IPS-15b (cell line): Measurements from ENCODE around the gene SCAANT1.

Source experiments
- H3K27me3 ChIP-seq: one replicate; pipeline ENCODE4 v1.6.1; 2013; ENCODE audit warnings: low read length; ENCODE audit not compliant: control insufficient read depth, insufficient read depth
- H3K36me3 ChIP-seq: one replicate; pipeline ENCODE4 v1.6.1; 2013; ENCODE audit warnings: low read length; ENCODE audit not compliant: control insufficient read depth, insufficient read depth
- H3K4me1 ChIP-seq: one replicate; pipeline ENCODE4 v1.6.1; 2013; ENCODE audit warnings: mild to moderate bottlenecking, low read length; ENCODE audit not compliant: control insufficient read depth, insufficient read depth
- H3K4me3 ChIP-seq: one replicate; pipeline ENCODE4 v1.5.1; 2013; ENCODE audit warnings: low read depth, low read length
- H3K9ac ChIP-seq: one replicate; pipeline ENCODE4 v1.6.1; 2013; ENCODE audit warnings: low read depth, mild to moderate bottlenecking, low read length
- H3K9me3 ChIP-seq: one replicate; pipeline ENCODE4 v1.6.1; 2013; ENCODE audit warnings: mild to moderate bottlenecking, low read length; ENCODE audit not compliant: control insufficient read depth, insufficient read depth

SCAANT1 gene

DNA sequence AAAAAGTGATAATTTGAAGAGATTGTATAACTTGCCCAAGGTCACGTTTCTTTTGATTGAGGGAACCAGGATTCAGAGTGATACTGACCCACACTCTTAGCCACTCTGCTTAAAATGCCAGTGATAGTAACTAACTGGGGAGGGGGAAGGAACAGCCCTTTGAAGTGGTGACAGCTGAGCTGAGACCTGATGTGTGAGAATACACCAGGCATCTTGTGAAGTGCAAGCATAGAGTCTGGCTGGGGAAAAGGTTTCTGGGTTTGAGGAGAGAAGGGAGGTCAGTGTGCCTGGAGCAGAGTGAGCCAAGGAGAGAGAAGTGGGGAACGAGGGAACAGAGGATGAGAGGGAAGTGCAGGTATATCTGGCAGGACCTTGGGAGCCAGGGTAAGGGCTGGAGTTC, 35.4 kb upstream of the SCAANT1 start:
- H3K36me3 ChIP-seq, result no peaks in the 10 kb centered on the region
- no peaks in the 10 kb centered on the region for H3K27me3 ChIP-seq
- no peaks in the 10 kb centered on the region for H3K9me3 ChIP-seq
- no peak overlapping the region for H3K9ac ChIP-seq
- H3K4me3 ChIP-seq, result no peak overlapping the region
- H3K4me1 ChIP-seq, result peaks cover 13% of the 10 kb centered on the region

GRCh38 chr3:63946753-63947152, 34.6 kb upstream of the SCAANT1 start:
- H3K4me1 ChIP-seq, result peaks cover 9% of the 10 kb centered on the region
- H3K36me3 ChIP-seq, result no peaks in the 10 kb centered on the region
- H3K27me3 ChIP-seq, result no peaks in the 10 kb centered on the region
- no peaks in the 10 kb centered on the region for H3K9me3 ChIP-seq
- no peak overlapping the region for H3K9ac ChIP-seq
- H3K4me3 ChIP-seq, result no peak overlapping the region

GRCh38 chr3:63945558-63946096, 33.4 kb upstream of the SCAANT1 start:
- H3K36me3 ChIP-seq, result no peaks in the 10 kb centered on the region
- no peaks in the 10 kb centered on the region for H3K4me1 ChIP-seq

GRCh38 chr3:63943678-63944077, 31.5 kb upstream of the SCAANT1 start:
- no peaks in the 10 kb centered on the region for H3K9me3 ChIP-seq
- H3K4me3 ChIP-seq, result no peak overlapping the region
- no peaks in the 10 kb centered on the region for H3K36me3 ChIP-seq
- no peak overlapping the region for H3K9ac ChIP-seq
- no peaks in the 10 kb centered on the region for H3K4me1 ChIP-seq
- no peaks in the 10 kb centered on the region for H3K27me3 ChIP-seq

More at GRCh38 chr3:63945558-63946096, 33.4 kb upstream of the SCAANT1 start:
- no peak overlapping the region for H3K4me3 ChIP-seq
- H3K27me3 ChIP-seq, result no peaks in the 10 kb centered on the region
- H3K9ac ChIP-seq, result no peak overlapping the region
- no peaks in the 10 kb centered on the region for H3K9me3 ChIP-seq

DNA sequence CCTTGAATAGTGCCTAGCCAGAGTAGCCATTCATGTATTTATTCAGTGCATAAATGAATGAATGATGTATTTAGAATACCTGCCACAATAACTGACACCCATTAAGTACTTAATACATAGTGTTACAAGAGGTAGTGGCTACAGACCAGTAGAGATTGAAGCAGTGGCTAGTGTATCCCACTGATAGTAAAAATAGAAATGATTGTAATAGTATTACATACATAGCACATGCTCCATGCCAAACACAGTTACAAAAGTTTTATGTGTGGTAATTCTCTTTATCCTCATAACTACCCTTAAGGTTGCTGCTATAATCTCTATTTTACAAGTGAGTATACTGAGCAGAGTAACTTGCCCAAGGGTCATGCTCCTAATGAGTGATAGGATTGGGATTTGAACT, 30.3 kb upstream of the SCAANT1 start:
- H3K9ac ChIP-seq, result no peak overlapping the region
- H3K9me3 ChIP-seq, result no peaks in the 10 kb centered on the region
- H3K4me3 ChIP-seq, result no peak overlapping the region
- peaks cover 4% of the 10 kb centered on the region for H3K4me1 ChIP-seq
- no peaks in the 10 kb centered on the region for H3K36me3 ChIP-seq
- H3K27me3 ChIP-seq, result no peaks in the 10 kb centered on the region

- Histone ChIP-seq H3K4me3 (no peak overlapping the region), H3K9ac (no peak overlapping the region), H3K4me1 (peaks cover 4% of the 10 kb centered on the region), H3K36me3 (no peaks in the 10 kb centered on the region), H3K9me3 (no peaks in the 10 kb centered on the region), H3K27me3 (no peaks in the 10 kb centered on the region)
Observed at GRCh38 chr3:63940389-63940757, 28.2 kb upstream of the SCAANT1 start.

DNA sequence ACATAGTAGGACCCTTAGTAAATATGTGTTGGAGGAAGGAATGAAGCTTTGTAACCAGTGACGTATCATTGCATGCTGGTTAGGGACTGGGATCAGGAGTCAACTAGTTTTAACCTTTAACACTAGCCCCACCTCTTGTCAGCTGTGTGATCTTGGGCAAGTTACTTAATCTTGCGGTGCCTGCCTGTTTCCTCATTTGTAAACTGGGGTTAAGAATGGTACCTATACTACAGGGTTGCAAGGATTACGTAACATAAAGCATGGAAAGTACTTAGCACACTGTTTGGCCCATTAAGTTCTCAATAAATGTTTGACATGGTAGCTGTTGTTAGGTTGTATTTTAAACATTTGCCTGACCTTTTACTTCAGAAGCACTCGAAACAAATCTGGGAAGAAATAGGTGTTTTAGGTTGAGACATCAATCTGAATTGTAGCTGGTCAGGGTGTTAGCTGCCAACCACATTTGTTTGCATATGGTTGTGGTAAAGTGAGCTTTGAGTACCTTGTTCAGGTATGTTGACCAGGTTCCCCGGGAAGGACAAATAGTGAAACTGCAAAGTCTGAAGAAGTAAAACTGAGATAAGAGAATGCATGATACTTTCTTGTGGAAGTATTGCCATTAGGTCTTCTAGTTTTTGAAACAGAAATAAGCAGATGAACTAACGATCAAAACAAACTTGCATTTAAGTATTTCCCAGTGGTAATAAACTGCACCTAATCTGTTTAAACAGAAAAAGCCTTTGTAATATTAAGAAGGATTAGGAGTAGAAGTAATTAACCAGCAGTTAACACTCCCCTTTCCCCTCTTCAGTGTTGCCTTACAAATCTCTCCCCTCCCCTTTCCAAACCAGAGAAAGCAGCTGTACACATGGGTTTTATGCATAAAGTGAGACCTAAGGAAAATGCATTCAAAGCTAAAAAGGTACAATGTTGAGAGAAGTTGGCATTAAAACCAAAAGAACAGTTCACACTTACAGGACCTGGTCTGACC, 25.8 kb upstream of the SCAANT1 start:
- H3K9ac ChIP-seq, result no peak overlapping the region
- H3K4me3 ChIP-seq, result no peak overlapping the region
- H3K27me3 ChIP-seq, result no peaks in the 10 kb centered on the region

GRCh38 chr3:63936925-63937324, 24.7 kb upstream of the SCAANT1 start:
- H3K36me3 ChIP-seq, result no peaks in the 10 kb centered on the region
- H3K9me3 ChIP-seq, result no peaks in the 10 kb centered on the region
- no peaks in the 10 kb centered on the region for H3K27me3 ChIP-seq
- H3K4me1 ChIP-seq, result peaks cover 6% of the 10 kb centered on the region
- no peak overlapping the region for H3K4me3 ChIP-seq
- H3K9ac ChIP-seq, result no peak overlapping the region

More for the DNA sequence above, 25.8 kb upstream of the SCAANT1 start:
- Histone ChIP-seq H3K4me1 (peaks cover 6% of the 10 kb centered on the region), H3K9me3 (no peaks in the 10 kb centered on the region), H3K36me3 (no peaks in the 10 kb centered on the region)

DNA sequence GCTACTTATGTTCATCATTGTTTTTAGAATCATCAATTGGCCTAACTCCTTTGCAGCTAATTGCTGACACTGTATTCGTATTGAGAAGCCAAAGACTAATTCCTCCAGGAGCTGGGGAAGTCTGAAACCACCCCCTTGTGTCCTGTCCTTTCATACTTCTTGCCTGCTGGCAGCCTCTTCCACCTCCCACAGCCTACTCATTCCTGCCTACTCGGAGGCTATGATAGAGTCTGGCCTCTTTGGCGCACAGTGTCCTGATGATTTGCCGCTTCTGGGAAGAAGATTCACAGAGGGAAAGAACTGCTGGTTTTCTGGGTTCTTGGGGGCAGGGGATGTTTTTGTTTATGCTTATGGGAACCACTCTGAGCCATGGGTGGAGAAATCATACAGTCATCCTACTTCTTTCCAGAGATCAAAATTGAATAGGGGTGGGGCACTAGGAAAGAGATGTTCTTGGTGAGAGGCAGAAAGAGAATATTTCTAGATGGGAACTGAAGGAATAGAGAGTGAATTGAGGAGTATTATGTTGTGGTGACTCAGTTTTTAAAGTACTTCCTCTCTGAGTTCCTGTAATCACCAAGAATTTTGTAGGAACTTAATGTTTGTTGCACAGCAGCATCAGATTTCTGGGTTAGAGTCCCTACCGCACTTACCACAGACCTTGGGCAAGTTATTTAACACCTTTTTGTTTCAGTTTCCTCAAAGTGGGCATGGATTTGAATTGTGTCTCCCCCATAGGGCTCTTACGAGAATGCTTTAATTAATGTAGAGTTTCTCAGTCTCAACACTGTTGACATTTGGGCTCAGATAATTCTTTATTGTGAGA, 22.1 kb upstream of the SCAANT1 start:
- H3K9me3 ChIP-seq, result no peaks in the 10 kb centered on the region
- no peaks in the 10 kb centered on the region for H3K27me3 ChIP-seq
- peaks cover 6% of the 10 kb centered on the region for H3K4me1 ChIP-seq
- no peak overlapping the region for H3K9ac ChIP-seq
- no peak overlapping the region for H3K4me3 ChIP-seq
- no peaks in the 10 kb centered on the region for H3K36me3 ChIP-seq

DNA sequence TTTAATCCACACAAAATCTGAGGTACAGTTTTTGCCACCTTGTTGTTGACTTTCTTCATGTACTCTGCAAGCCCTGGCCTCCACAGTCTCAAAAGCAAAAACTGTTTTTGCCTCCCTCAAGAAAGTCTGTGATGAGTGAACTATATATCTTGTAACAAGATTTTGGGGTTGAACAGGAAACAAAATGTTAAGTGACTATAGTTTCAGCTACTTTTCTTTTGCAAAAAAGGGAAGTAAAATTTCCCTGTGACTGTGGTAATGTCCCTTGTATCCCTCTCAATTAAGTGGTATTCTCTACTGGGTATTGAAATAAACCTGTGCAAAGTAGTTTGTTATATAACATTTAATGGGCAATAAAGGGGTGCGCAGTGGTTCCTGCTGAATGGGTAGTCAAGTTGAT, 21.3 kb upstream of the SCAANT1 start:
- peaks cover 6% of the 10 kb centered on the region for H3K4me1 ChIP-seq
- H3K9me3 ChIP-seq, result no peaks in the 10 kb centered on the region
- no peak overlapping the region for H3K9ac ChIP-seq
- H3K4me3 ChIP-seq, result no peak overlapping the region
- H3K36me3 ChIP-seq, result no peaks in the 10 kb centered on the region
- H3K27me3 ChIP-seq, result no peaks in the 10 kb centered on the region

DNA sequence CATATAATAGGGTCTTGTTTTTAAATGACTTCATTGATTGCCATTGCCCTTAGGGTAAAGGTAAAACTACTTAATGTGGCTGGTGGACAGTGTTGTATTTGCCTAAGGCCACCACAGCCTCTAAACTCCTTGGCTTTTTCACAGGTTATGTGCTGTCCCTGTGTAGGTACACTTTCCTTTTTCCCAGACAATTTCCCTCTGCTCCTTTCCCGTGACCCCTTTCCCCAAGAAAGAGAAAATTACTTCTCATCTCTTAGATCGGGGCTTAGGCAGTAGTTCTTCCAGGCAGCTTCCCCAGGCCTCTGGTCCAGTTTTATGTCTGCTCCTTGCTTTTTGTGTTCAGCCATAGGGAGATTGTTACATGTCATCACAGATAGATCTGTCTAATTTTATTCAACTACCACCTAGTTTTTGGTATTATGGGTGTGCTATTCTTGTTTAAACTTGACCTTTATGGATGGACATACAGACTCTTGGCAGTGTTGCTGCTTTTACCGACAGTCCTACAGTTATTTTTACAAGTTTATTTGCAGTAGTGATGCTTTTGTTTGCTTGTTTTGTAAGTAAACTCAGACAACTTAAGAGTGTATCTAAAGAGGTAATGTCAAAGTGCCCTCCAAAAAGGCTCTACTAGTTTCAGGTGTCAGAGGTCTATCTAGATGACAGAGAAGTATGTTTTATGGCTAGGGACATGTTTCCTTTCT, 20.5 kb upstream of the SCAANT1 start:
- H3K27me3 ChIP-seq, result no peaks in the 10 kb centered on the region
- H3K9ac ChIP-seq, result no peak overlapping the region
- no peaks in the 10 kb centered on the region for H3K9me3 ChIP-seq
- H3K4me1 ChIP-seq, result peaks cover 2% of the 10 kb centered on the region
- H3K4me3 ChIP-seq, result no peak overlapping the region
- no peaks in the 10 kb centered on the region for H3K36me3 ChIP-seq
